Glomerular endothelial cell (primary cell): ENCODE measurements around the gene MEGF11. TPM values are rescaled to one million over a fixed set of nuclear protein-coding genes. Genes with fewer than 3 reads are reported as not detected.
"Not testable (repeated sequence)": the region's sequence is repeated elsewhere in the genome, so short reads cannot be mapped to it uniquely, and the experiment has no call there.

Experiments used
- DNase-seq: peaks from one replicate; pipeline ENCODE4 v3.0.0-alpha.2; 2011; ENCODE audit warnings: low read depth, low spot score; ENCODE audit errors: extremely low read depth
- total RNA-seq: library from RNA; depleted of rRNA; stranded (reverse); fragments of >200 nt; gene quantifications from 2 replicates; pipeline ENCODE4 v1.2.3, GENCODE V29; 2015

Gene MEGF11
- total RNA-seq, 1 donor from 2014 or later: 0.18 TPM

DNA sequence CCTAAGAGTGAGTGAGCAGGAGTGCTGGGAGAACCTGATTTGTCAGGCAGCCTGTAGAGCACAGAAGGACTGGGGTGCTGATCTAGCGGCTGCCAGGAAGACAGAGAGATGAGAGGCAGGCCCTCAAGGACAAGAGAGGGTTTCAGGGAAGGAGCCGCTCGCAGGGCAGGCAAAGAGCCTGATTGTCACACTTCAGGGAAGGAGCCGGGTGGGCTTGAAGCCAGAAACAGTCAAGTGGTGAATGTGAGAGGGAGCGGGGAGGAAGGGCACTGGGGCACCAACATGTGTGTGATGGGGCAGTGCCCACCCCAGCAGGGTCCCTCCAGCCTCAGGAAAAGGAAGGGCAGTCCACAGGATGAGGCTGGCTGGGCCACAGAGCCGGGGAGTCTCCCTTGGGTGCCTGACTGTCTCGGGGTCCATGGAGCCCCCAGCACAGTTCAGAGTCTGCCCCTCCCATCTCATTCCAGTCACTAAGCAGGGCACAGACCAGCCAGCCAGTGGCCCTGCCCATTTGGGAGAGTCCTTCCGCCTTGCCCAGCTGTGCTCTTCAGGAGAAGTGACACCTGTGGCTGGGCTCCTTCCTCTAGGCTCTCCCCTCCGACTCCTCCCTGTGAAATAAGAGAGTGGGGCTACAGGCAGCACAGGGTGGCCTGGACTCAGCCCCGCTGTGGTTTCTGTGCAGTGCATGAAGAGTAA, 235.6 kb downstream of the MEGF11 start:
- DNase-seq: no peak

DNA sequence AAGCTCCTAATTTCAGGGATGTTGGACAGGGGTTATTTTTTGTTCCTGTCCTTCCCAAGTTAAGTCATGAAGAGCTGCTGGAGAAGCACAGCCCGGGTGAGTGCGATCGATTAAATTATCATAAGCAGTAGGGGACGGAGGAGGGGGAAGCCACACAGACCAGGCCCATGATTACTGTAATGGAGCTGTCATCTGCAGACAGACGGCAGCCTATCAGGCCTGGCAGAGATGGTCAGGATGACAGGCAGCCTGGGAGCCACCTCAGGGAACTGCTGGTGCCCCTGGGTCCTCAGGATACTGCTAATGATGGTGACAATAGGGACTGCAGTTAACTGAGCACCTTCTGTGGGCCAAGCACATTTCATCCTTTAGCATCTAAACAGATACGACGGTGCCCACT, 236.6 kb downstream of the MEGF11 start:
- DNase-seq: no peak

DNA sequence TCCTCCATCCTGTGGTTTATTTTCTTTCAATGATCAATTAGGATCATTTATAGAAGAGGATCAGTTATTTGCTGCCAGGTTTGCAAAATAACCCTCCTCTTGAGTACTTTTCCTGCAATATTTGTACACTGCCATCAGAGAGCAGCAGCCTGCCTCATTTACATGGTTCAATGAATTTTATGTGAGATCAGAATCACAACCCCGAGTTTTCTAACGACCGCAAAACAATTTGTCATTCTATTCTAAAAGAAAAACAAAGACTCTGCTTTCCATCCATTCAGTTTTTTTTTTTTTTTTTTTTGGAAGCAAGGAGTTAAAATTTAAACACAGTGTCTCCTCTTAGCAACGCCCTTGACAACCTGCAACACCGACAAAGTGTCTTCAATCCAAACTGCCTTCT, 237.4 kb downstream of the MEGF11 start:
- DNase-seq: no peak

GRCh38 chr15:66014635-66015182, 238.8 kb downstream of the MEGF11 start:
- no peak for DNase-seq

GRCh38 chr15:66014022-66014421, 239.5 kb downstream of the MEGF11 start:
- DNase-seq: no peak

GRCh38 chr15:66008940-66009562, 244.5 kb downstream of the MEGF11 start:
- no peak for DNase-seq

DNA sequence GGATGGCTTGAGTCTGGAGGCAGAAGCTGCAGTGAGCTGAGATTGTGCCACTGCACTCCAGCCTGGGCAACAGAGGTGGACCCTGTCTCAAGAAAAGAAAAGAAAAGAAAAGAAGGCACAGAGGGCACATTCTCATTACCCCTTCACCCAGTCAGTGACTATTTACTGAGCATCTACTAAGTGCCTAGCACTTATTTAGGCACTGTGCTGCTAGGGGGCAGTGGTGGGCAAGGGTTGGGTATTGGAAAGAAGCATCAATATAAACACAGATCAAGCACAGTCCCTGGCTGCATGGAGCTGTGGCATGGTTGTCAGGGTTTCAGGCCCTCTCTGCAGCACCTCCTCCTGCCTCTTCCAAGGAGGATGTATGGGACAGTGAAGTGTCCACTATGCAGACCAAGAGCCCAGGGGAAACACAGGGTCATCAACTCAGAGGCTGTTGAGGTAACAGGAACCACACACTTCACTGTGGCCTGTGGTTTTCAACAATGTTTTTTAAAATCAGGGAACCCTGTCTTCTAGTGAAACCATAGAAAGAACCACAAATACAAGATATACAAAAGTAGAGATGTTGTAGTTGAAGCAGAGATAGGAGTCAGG, 245.8 kb downstream of the MEGF11 start:
- DNase-seq: no peak

DNA sequence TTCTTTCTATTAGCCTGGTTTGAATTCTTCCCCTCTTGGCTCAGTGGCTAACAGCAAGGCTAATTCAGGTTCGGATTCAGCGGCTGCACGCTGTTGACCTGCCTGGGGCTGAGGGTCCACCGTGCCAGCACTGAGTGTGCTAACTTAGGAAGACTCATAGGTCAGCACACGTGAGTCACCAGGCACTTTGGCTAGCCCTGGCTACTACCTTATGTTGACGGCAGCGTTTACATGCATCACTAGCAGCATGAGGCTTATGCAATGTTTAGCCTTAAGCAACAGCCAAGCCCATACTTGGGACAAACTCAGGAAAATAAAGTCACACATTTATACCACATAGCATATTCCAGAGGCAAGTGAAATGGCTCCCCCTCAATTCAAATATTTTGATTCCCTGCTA, 246.6 kb downstream of the MEGF11 start:
- DNase-seq: no peak

GRCh38 chr15:66004618-66005262, 248.8 kb downstream of the MEGF11 start:
- DNase-seq: no peak

GRCh38 chr15:66003129-66003528, 250.4 kb downstream of the MEGF11 start:
- not testable (repeated sequence) for DNase-seq

GRCh38 chr15:66001717-66002426, 251.7 kb downstream of the MEGF11 start:
- no peak for DNase-seq

- DNase-seq: no peak
Observed at GRCh38 chr15:66001042-66001441, 252.5 kb downstream of the MEGF11 start.

- no peak for DNase-seq
Observed at GRCh38 chr15:65998486-65998885, 255.1 kb downstream of the MEGF11 start.

DNA sequence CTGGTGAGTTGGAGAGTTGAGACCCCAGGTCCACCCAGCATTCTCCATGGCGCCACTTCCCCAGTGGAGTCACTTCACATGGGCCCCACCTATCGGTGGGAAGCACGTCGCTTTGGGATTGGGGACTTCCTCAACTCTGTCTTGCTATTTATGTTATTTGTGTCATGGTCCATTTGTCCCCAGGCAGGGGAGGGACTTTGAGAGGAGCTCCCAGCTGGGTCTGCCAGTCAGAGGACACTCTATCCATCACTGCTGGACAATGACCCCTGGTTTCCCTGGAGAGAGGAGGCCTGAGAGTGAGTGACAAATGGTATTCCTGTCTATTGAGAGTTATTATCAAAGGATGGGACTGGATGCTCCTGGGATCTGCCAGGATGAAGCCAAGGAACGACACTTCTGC, 256.6 kb downstream of the MEGF11 start:
- no peak for DNase-seq

DNA sequence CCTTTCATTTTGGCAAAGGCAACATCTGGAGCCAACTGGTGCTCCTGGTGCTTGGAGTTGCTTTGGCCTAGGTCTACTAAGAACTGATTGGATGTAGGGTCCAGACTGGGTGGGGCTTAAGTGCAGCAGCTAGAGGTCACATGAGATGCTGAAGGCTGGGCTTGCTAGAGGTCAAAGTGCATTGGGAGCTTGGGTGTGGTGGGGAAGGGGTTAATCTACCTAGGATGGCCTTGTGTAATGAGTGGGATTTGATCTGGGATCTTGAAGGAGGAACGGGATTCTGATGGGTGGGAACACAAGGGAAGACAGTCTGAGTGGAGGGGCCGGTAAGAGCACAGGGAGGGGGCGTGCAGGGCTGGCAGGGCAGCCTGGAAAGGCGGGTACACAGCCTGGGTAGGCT, 258.7 kb downstream of the MEGF11 start:
- no peak for DNase-seq

GRCh38 chr15:65993762-65994161, 259.8 kb downstream of the MEGF11 start:
- DNase-seq: no peak

- no peak for DNase-seq
Observed at GRCh38 chr15:65993236-65993635, 260.3 kb downstream of the MEGF11 start.

DNA sequence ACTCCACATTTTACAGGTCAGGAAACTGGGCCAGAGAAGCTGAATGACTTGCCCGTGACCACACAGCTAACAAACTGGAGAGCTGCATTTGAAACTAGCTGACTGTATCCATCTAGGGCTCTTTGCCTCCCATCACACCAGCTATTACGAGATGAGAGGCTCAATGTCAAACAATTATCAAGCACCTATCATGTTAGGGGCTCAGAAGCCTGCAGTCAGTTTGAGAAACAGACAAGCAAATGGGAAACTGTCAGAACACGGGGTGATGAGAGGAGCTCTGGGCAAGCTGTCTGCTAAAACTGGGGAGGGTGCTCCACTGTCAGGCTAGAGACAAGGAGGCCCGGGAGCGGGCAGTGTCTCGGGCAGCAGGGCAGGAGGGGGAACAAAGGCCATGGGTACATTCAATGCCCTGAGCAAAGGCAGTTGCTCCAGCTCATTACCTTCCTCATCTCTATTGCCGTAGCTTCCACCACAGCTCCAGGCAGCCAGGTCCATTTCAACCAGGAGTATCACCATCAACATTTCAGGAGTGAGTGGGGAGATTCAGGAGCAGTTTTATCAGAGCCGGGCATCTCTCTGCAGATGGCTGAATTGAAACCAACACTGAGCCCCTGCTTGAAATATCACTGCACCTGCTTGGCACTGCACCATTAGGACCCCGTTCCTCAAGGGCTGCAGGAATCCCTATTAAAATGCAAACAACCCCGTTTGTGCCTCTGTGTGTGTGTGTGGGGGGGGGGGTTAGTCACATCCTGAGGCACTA, 261.6 kb downstream of the MEGF11 start:
- DNase-seq: no peak

GRCh38 chr15:65990298-65990981, 263.1 kb downstream of the MEGF11 start:
- DNase-seq: no peak
